NCI-H1417 (cell line): ENCODE measurements around the gene HOXA3.

Source experiments
- DNase-seq, 3 experiments: peaks; one replicate each; lab custom pipeline; 2025; lab: John Stamatoyannopoulos, UW

HOXA3 gene

DNA sequence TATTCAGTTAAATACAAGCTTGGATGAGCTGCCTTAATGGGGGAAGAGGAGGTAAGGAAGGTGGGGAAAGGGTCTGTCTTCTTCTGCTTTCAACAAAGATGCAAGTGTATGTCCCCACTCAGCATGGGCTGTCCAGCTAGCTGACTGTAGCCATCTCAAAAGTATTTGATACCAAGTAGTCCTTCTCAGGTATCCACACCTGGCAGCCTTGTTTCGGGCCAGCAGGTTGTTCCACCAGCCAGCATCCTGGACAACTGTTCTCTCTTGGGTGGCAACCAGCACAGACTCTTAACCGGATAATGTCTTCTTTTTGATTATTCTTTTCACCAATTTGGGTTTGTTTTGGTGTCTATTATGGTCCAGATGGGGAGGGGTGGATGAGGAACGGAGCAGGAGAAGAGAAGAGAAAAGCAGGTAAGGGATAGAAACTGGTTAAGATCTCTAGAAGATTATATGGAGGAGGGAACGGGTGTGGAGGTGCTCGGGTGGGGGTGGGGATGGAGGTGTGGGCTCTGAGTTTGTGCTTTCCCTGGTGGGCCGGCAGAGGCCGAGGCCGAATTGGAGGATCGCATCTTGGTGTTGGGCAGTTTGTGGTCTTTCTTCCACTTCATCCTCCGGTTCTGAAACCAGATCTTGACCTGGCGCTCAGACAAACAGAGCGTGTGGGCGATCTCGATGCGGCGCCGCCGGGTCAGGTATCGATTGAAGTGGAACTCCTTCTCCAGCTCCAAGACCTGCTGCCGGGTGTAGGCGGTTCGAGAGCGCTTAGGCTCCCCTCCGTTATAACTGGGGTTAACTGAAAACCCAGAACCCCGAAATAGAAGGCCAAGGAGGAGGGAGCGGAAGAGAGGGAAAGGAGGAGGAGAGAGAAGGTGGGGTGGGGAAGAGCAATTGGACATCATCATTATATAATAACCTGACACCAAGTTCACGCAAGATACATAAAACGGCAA lies 23.3 kb downstream of the HOXA3 start:
- DNase-seq, result no peak

DNA sequence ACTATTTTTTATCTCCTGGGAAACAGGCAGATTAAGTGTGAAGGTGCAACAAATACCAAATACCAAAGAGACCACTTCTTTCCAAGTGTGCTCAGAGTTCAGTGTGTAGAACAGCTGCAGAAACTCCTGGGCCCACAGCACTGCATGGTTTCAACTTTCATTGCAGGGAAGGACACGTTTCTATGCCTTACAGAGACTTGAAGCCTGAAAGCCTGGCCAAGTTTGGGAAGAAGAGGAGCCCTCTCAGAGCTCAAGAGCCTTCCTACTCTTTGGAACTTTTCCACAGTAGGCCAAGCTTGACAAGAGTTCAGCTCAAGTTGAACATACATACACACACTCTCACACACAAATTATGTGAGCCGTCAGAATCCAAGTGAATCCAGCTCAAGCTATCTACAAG lies 24.3 kb downstream of the HOXA3 start:
- DNase-seq, result peak in 1 of 3 experiments; percentile 24

DNA sequence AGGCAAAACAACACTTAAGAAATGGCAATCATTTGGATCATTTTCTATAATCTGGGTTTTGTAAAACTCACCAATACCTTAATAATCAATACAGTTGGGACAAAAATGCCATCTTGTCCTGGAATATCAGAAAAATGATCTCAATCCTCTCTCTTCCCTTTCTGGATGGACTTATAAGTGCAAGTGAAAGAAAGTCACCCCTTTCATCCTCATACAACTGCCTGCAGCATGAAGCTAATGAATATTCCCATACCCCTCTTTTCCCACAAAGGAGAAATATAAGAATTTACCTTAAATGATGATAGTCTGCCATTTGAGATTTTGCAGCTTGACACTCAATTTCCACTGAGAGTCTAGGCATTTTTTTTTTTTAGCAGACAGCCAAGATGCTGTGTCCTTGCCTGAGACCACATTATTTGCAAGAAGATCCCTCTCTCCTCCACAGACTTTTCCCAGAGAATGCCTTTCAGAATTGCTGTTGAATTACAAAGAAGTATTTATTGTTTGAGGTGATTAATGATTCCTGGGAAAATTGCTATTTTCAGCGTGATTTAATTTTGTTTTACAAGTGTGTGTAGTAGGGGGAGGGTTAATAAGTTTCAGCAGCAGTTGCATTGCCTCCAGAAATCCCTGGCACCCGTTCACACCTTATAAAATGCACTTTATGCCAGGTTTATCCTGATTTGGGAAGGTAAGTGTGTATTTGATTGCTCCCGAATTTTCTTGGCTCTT lies 25.6 kb downstream of the HOXA3 start:
- DNase-seq, result peak in 1 of 3 experiments; percentile 33

GRCh38 chr7:27125986-27126394 lies 26.4 kb downstream of the HOXA3 start:
- no peak for DNase-seq

GRCh38 chr7:27124902-27125689 lies 27.3 kb downstream of the HOXA3 start:
- DNase-seq, result no peak

- no peak for DNase-seq
Measured at GRCh38 chr7:27124096-27124901, 28.1 kb downstream of the HOXA3 start.

DNA sequence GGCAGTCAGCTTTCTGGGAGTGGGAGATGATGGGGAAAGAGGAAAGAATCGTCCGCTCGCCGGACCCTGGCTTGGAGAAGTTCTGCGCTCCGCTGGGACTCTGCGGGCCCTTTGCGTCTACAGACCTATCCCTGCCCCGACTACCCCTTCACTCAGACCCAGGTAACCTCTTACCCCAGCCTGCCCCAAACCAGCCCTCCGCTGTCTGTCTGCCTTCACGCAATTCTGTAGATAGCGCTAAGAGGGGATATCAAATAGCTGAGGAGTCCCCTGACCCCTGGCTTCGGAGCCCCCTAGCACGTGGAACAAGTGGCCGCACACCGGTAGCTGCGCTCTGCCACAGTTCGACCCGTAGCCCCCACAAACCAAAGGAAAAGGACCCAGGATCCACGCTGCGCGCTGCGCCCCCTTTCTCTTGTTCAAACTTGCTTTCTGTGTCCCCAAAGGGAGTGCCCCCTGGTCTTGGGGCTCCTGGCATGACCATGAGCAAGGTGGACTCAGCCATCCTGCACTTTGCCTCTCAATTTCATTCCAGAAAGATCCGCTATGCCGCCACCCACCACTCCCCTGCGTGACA lies 28.8 kb downstream of the HOXA3 start:
- DNase-seq, result no peak

DNA sequence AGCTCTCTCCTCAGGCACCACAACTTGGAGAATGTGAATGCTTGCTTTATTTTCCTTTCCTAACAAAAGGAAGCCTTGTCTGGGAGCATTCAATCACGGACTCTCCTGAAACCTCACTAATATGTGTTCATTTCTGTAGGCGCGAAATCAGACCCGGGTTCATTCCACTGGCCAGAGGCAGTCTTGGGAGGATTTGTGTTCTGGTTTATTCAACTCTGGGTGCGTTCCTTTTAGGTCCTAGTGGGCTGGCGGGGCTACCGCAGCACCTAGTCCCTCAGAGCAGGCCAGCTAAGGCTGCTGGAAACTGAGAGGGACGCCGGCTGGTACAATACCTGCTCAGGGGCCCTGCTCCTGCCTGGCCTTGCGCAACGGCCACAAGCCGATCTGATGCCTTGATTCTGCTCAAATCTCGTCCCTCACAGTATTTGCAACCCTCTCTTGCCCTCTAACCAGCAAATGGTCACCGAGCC lies 29.3 kb downstream of the HOXA3 start:
- DNase-seq, result no peak

- no peak for DNase-seq
Measured at GRCh38 chr7:27122077-27122910, 30.1 kb downstream of the HOXA3 start.

DNA sequence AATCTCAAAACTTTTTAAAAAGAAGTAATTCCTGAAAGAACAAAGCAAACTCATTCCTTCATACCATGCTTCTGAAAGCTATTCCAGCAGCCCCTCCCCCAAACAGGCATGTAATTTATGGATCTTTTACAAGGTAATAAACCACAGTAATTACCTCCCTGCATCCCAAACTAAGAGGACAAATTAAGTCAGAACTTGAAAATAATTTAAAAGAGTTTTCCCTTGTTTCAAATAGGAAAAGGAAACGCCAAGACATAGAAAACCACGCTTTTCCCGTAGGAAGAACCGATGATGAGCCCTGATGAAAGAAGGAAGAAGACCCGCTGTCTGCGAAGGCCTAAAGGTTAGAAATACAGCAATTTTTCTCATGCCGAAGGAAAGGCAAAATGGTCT lies 30.7 kb downstream of the HOXA3 start:
- DNase-seq, result peak in 1 of 3 experiments; percentile 28

DNA sequence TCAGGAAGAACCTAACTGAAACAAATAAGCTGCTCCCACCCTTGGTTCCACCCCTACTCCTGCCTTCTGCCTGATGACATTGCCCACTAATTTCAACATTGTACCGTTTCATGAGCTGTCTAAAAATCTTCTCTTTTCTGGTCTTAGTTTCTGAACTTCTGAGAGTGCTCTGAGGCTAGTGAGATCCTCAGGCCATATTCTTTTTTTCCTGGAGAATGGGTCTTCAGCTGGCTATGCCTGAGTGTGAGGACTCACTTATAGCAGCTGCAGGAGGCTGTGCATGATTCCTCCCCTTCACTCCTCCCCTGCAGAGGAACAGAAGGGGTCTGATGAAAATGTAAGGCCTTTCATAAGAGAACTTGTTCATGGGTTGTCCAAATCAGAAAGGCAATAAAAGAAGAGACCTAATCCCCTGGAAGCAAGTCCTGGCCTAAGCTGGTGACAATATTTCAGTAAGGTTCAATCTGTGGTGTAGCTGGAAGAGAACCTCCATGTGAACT lies 32.9 kb downstream of the HOXA3 start:
- no peak for DNase-seq

- DNase-seq, result no peak
Measured at GRCh38 chr7:27118580-27118979, 33.8 kb downstream of the HOXA3 start.

GRCh38 chr7:27117887-27118491 lies 34.4 kb downstream of the HOXA3 start:
- DNase-seq, result no peak

GRCh38 chr7:27116962-27117886 lies 35.2 kb downstream of the HOXA3 start:
- DNase-seq, result peak in 1 of 3 experiments; percentile 41

DNA sequence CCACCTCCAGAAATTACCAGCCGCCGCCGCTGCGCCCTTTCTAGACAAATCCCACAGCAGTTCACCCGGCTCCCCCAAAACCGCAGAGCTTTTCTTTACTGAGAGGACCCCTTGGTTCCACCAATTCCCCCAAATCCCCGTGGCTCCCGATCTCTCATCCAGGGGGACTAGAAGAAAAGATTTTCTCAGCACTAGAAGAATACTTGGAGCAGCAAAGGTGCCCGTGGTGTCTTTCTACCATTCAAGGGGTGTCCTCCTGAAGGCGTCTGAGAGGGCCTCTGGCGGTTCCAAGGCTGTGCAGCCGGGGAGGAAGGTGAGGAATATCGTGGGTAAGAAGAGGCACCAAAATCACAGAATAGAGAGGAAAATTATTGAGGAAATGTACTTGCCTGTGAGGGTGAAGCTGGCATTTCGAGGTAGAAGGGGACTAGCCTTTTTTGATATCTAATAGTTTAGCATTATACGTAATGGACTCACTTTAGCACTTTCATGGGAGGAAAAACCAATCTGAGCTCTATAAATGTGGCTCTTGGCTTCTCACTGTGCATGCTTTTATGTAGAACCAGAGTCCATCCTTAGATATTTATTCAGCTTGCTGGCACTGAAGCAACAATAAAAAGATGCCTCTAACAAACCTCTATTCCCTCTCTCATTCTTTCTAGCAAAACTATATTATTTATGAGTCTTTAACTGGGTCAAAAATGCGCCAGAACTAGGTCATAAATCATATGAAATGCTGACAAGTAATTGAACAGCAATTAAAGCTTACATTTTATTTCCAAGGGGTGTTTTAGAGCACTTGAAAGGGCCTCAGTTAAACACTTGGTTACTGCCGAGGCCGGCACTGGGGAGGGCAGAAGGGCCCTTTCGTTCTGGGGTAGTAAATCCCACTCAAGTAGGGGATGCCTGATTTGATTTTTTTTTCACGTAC lies 36.1 kb downstream of the HOXA3 start:
- peak; percentile 63 to 95 (median 74) for DNase-seq

GRCh38 chr7:27115221-27116026 lies 37.0 kb downstream of the HOXA3 start:
- DNase-seq, result peak in 1 of 3 experiments; percentile 24
